SK-N-MC (cell line): ENCODE results near the gene TMEM147.

ENCODE experiments used
- EZH2 ChIP-seq: fragments of 200-600 bp; sonication (generic); IDR thresholded peaks from one replicate; pipeline ENCODE4 v1.6.1; 2017; ENCODE audit warnings: antibody characterized with exemption
- FOXP2 ChIP-seq: optimal IDR thresholded peaks from 2 replicates; pipeline ENCODE3; 2011; ENCODE audit warnings: mild to moderate bottlenecking, moderate library complexity; ENCODE audit not compliant: insufficient read depth; ENCODE audit errors: extremely low read length, control extremely low read depth
- POLR2AphosphoS5 ChIP-seq: IDR thresholded peaks from 2 replicates; pipeline ENCODE4 v1.6.1; 2012; ENCODE audit warnings: mild to moderate bottlenecking, low read depth, low read length, borderline replicate concordance

DNA sequence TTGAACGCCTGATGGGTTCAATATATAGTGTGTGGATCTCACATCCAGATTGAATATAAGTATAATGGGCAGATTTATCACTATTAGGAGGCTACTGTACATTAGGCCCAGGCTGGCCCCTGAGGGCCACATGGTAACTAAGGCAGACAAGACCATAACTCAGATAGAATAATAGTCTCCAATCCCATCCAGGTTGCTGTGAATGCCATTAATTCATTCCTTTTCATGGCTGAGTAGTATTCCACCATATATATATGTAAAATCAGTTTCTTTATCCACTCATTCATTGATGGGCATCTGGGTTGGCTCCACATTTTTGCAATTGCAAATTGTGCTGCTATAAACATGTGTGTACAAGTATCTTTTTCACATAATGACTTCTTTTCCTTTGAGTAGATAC, 32.5 kb downstream of the TMEM147 start:
- TF ChIP-seq POLR2AphosphoS5 (no peak), EZH2 (no peak), FOXP2 (no peak)
